Activated B cell treated with CpG ODN at 0.5 μM for 24 hours (primary cell): ENCODE data around the gene MCF2L. TPM values are rescaled to one million over a fixed set of nuclear protein-coding genes. Genes with fewer than 3 reads are reported as not detected.

Experiments used
- ATAC-seq: fragments of 200-7000 bp; cut with Tn5 transposase; one replicate; pipeline ENCODE4 v1.10.0; 2021; ENCODE audit warnings: low read depth, mild to moderate bottlenecking, moderate library complexity
- CTCF ChIA-PET: fragments of 350-600 bp; sonication (Branson Sonifier 250); formaldehyde crosslinking; loops from one replicate; lab custom pipeline; 2021; ENCODE audit warnings: antibody characterized with exemption; lab: Charles Lee
- POLR2A ChIA-PET: fragments of 350-600 bp; sonication (Branson Sonifier 250); formaldehyde crosslinking; loops from one replicate; lab custom pipeline; 2021; ENCODE audit warnings: antibody characterized with exemption; lab: Charles Lee
- DNase-seq: peaks from one replicate; pipeline ENCODE4 v3.0.0; 2022
- H3K27ac Mint-ChIP-seq: one replicate; pipeline ENCODE4 v1.8.0; 2020; ENCODE audit warnings: mixed read lengths
- H3K27me3 Mint-ChIP-seq: one replicate; pipeline ENCODE4 v1.8.0; 2021; ENCODE audit warnings: mixed read lengths
- H3K36me3 Mint-ChIP-seq: one replicate; pipeline ENCODE4 v1.8.0; 2021; ENCODE audit warnings: low read depth, mixed read lengths
- H3K4me1 Mint-ChIP-seq: one replicate; pipeline ENCODE4 v1.8.0; 2021; ENCODE audit warnings: mixed read lengths
- H3K4me3 Mint-ChIP-seq: one replicate; pipeline ENCODE4 v1.8.0; 2020; ENCODE audit warnings: mild to moderate bottlenecking, mixed read lengths
- H3K9me3 Mint-ChIP-seq: one replicate; pipeline ENCODE4 v1.8.0; 2020; ENCODE audit warnings: mixed read lengths
- intact Hi-C: fragments of 100-400 bp; cut with micrococcal nuclease; formaldehyde crosslinking; loops from one replicate; pipeline ENCODE4 v1.15.1; 2024
- total RNA-seq: library from RNA; stranded (reverse); gene quantifications from 2 replicates; pipeline ENCODE4 v1.2.3, GENCODE V29; 2022
- TF ChIP-seq, protein P1 (sequence below): fragments of 200-600 bp; IDR thresholded peaks from one replicate; pipeline ENCODE4 v1.8.0; 2022; ENCODE audit warnings: antibody characterized with exemption, mild to moderate bottlenecking

The MCF2L gene
- total RNA-seq, 1 donor from 2014 or later, result 3.4 TPM

DNA sequence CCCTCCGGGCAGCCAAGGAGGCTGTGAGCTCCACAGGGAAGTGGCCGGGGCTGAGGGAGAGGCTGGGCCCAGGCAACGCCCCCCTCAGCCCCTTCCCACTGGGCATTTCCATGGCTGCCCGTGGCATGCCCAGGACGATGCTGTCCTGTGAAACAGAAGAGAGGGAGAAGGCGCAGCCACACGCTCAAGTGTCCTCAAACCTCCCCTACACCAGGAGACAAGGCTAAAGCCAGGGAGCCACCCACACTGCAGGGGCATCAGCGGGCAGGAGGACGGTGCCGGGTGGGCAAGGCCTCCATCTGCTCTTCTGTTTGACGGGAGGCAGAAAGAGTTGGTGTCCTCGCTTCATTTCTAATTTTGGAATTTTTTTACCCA lies 175.2 kb downstream of the MCF2L start:
- no peaks in the 10 kb centered on the region for H3K36me3 Mint-ChIP-seq
- H3K27ac Mint-ChIP-seq, result no peak overlapping the region
- CTCF ChIA-PET, result no interaction called here
- TF ChIP-seq, protein P1, sequence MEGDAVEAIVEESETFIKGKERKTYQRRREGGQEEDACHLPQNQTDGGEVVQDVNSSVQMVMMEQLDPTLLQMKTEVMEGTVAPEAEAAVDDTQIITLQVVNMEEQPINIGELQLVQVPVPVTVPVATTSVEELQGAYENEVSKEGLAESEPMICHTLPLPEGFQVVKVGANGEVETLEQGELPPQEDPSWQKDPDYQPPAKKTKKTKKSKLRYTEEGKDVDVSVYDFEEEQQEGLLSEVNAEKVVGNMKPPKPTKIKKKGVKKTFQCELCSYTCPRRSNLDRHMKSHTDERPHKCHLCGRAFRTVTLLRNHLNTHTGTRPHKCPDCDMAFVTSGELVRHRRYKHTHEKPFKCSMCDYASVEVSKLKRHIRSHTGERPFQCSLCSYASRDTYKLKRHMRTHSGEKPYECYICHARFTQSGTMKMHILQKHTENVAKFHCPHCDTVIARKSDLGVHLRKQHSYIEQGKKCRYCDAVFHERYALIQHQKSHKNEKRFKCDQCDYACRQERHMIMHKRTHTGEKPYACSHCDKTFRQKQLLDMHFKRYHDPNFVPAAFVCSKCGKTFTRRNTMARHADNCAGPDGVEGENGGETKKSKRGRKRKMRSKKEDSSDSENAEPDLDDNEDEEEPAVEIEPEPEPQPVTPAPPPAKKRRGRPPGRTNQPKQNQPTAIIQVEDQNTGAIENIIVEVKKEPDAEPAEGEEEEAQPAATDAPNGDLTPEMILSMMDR, result no peak
- DNase-seq (no peak), ATAC-seq (no peak)
- POLR2A ChIA-PET, result no interaction called here
- H3K9me3 Mint-ChIP-seq, result no peaks in the 10 kb centered on the region
- no peak overlapping the region for H3K4me3 Mint-ChIP-seq
- H3K27me3 Mint-ChIP-seq, result peaks cover 10% of the 10 kb centered on the region
- intact Hi-C loops, result no loop called here
- no peaks in the 10 kb centered on the region for H3K4me1 Mint-ChIP-seq

DNA sequence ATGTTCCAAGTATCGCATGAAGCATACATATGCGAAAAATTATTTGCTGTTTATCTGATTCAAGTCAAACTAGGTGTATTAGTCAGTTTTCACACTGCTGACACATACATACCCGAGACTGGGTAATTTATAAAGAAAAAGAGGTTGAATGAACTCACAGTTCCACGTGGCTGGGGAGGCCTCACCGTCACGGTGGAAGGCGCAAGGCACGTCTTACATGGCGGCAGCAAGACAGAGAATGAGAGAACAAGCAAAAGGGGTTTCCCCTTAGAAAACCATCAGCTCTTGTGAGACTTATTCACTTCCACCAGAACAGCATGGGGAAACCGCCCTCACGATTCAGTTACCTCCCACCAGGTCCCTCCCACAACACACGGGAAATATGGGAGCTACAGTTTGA lies 176.5 kb downstream of the MCF2L start:
- POLR2A ChIA-PET, result no interaction called here
- Mint-ChIP-seq H3K4me3 (no peak overlapping the region), H3K4me1 (no peaks in the 10 kb centered on the region), H3K27me3 (peaks cover 13% of the 10 kb centered on the region), H3K36me3 (no peaks in the 10 kb centered on the region), H3K9me3 (no peaks in the 10 kb centered on the region), H3K27ac (no peak overlapping the region)
- TF ChIP-seq, protein P1, result no peak
- ATAC-seq (no peak), DNase-seq (no peak)
- intact Hi-C loops, result no loop called here
- CTCF ChIA-PET, result no interaction called here

DNA sequence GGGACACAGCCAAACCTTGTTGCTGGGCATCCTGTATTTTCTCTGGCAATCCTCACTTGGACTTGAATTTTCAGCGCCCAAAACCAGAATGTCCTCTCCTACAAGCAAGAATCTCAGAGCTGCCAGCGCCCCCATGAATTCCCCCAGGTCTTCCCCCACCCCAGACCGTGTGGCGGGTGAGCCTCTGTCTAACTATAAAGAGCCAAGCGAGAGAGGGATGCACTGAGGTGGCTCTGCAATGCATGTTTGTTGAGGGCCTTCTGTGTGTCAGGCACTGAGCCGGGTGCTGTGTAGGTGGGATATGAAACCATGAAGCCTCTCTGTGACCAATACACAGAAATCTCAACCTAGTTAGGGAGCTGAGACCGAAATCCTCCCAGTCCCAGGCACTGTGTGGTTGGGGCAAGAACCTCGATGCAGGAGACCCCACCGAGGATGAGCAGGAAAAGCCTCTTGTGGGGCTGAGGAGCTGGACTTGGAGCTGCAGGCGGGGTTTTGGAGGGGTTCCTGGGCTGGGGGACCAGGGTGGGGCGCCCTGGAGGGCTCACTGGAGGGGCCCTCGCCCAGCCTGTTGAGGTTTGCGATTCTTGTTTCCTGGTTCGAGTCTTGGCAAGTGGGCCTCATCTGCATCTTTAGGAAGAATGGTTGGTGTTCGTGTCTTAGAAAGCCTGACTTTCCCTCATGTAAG lies 177.0 kb downstream of the MCF2L start:
- Mint-ChIP-seq H3K4me3 (no peak overlapping the region), H3K4me1 (peaks cover under 1% of the 10 kb centered on the region), H3K36me3 (no peaks in the 10 kb centered on the region), H3K27ac (no peak overlapping the region), H3K27me3 (peaks cover 16% of the 10 kb centered on the region), H3K9me3 (no peaks in the 10 kb centered on the region)
- ChIA-PET POLR2A (no interaction called here), CTCF (no interaction called here)
- DNase-seq, result no peak
- intact Hi-C loops, result no loop called here
- ATAC-seq, result no peak
- TF ChIP-seq, protein P1, result no peak

DNA sequence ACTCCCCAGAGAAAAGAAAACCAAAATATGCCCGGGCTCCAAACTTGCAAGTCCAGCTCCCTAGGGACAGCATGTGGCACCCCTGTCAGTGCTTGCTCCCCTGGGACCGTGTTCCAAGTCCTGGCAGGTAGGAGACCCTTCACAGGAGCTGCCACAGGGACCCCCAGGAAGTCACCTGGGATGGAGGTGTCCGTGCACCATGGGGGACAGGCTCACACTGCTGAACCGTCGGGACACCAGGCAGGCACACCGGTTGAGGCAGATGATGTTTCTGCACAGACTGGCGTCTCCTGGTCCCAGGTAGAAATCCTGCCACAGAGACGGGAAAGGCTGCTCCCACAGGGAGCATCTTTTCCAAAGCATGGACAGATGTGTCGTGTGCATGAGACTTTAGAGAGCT lies 177.7 kb downstream of the MCF2L start:
- peaks cover 20% of the 10 kb centered on the region for H3K27me3 Mint-ChIP-seq
- intact Hi-C loops, result no loop called here
- no peak overlapping the region for H3K27ac Mint-ChIP-seq
- H3K4me3 Mint-ChIP-seq, result no peak overlapping the region
- ChIA-PET CTCF (no interaction called here), POLR2A (interaction anchor here (0.6 kb wide), 1 partner anchor 25 kb away, joined by 4 read pairs; no protein-coding TSS in a partner anchor)
- no peaks in the 10 kb centered on the region for H3K9me3 Mint-ChIP-seq
- no peak for DNase-seq
- TF ChIP-seq, protein P1, result no peak
- H3K4me1 Mint-ChIP-seq, result peaks cover 2% of the 10 kb centered on the region
- ATAC-seq, result no peak
- no peaks in the 10 kb centered on the region for H3K36me3 Mint-ChIP-seq

DNA sequence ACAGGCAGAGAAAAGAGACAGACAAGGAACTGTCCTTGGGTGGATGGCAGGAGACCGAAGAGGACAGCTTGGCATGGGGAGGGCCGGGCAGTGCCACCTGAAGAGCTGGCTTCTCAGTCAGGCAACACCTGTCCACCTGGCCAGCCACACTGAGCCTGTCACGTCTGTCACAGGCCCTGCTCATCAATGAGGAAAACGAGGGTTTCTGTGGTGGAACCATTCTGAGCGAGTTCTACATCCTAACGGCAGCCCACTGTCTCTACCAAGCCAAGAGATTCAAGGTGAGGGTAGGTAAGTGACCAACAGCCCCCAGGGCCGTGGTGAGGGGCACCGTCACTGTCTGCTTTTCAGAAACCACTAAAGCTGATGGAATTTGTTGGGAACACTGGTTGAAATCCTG lies 178.2 kb downstream of the MCF2L start:
- no peak for DNase-seq
- TF ChIP-seq, protein P1, result no peak
- H3K9me3 Mint-ChIP-seq, result no peaks in the 10 kb centered on the region
- intact Hi-C loops, result no loop called here
- ChIA-PET CTCF (no interaction called here), POLR2A (interaction anchor here (0.6 kb wide), 1 partner anchor 26 kb away, joined by 4 read pairs; no protein-coding TSS in a partner anchor)
- peaks cover 22% of the 10 kb centered on the region for H3K27me3 Mint-ChIP-seq
- H3K36me3 Mint-ChIP-seq, result no peaks in the 10 kb centered on the region
- H3K4me3 Mint-ChIP-seq, result no peak overlapping the region
- no peak overlapping the region for H3K27ac Mint-ChIP-seq
- peaks cover 4% of the 10 kb centered on the region for H3K4me1 Mint-ChIP-seq
- ATAC-seq, result no peak
